ENCODE results near the gene EPHA1.

EPHA1 gene

DNA sequence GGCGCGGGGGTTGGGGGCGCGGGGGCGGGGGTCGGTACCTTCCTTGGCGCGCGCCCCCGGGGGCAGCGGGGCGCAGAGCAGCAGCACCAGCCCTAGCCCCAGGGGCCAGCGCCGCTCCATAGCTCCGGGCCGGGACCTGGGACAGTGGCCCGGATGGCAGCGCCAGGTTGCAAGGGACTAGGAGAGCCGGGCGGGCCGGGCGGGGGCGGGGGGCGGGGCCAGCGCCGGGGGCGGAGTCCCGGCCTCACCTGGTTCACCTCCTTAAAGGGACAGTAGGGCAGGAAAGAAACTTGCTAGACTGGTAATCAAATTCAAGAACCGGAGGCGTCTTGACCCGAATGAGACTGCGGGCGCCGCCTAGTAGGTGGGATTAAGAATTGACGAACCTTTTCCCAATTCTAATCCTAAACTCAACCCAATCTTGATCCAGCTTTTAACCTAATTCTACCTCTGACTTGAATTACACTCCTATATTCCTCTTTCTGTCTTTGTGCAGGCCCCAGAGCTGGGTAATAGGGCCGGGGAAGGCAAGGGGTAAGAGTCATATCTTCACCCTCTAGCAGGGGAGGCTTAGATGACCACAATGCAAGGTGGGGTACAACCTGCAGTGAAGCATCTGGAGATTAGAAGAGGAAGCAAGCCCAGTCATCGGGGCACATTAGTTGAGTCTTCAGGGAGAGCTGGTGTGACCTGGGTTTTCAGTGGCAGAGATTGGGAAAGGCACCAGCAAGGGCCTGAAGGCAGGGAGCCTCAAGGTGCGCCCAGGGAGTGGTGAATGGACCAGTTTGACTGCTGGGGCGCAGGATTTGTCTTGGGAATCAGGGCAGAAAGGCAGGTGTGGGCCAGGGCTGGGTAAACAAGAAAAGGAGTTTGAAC lies at the start of gene EPHA1:
TSS of gene EPHA1 (minus strand) at position 171 of the 876 bp plus-strand sequence. CDS start at position 120, 51 bp downstream.
- H3K4me3 ChIP-seq (ENCODE audit: low read depth, low read length) = no peak within 1 kb of the TSS
- no peaks in the 10 kb centered on the region for H3K9me3 ChIP-seq (ENCODE audit: severe bottlenecking)
- H3K27ac ChIP-seq = no peak within 1 kb of the TSS
- TF ChIP-seq, protein P1, sequence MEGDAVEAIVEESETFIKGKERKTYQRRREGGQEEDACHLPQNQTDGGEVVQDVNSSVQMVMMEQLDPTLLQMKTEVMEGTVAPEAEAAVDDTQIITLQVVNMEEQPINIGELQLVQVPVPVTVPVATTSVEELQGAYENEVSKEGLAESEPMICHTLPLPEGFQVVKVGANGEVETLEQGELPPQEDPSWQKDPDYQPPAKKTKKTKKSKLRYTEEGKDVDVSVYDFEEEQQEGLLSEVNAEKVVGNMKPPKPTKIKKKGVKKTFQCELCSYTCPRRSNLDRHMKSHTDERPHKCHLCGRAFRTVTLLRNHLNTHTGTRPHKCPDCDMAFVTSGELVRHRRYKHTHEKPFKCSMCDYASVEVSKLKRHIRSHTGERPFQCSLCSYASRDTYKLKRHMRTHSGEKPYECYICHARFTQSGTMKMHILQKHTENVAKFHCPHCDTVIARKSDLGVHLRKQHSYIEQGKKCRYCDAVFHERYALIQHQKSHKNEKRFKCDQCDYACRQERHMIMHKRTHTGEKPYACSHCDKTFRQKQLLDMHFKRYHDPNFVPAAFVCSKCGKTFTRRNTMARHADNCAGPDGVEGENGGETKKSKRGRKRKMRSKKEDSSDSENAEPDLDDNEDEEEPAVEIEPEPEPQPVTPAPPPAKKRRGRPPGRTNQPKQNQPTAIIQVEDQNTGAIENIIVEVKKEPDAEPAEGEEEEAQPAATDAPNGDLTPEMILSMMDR (IDR thresholded peaks at IDR 0.05; ENCODE audit: low read depth, low read length) = no peak
- DNase-seq = no peak
- H3K36me3 ChIP-seq = no peaks in the 10 kb centered on the region
- H3K27me3 ChIP-seq (ENCODE audit: insufficient read depth, low read depth, severe bottlenecking) = no peaks in the 10 kb centered on the region

DNA sequence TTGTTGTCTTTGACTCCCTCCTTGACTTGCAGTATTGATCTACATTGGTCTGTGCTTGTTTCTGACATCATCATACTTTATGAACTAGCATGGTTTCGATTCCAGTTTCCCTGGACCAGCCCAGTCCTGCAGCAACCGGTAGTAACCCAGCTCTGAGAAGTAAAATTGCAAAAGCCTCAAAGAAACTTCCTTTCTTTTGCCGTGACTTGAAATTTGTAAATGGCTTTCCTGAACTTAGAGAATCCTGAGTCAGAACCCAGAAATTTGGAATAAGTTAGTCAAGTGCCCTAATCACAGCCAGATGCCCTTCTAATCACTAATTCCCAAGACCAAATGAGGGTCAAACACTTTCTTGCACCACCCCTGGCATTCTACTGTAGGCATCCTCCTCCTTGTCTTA lies 49.6 kb upstream of the EPHA1 start:
- no peaks in the 10 kb centered on the region for H3K27me3 ChIP-seq (ENCODE audit: insufficient read depth, low read depth, severe bottlenecking)
- TF ChIP-seq, protein P1 (IDR thresholded peaks at IDR 0.05; ENCODE audit: low read depth, low read length) = no peak
- no peaks in the 10 kb centered on the region for H3K9me3 ChIP-seq (ENCODE audit: severe bottlenecking)
- no peak for DNase-seq
- no peaks in the 10 kb centered on the region for H3K36me3 ChIP-seq
- no peak overlapping the region for H3K4me3 ChIP-seq (ENCODE audit: low read depth, low read length)
- H3K27ac ChIP-seq = no peak overlapping the region

DNA sequence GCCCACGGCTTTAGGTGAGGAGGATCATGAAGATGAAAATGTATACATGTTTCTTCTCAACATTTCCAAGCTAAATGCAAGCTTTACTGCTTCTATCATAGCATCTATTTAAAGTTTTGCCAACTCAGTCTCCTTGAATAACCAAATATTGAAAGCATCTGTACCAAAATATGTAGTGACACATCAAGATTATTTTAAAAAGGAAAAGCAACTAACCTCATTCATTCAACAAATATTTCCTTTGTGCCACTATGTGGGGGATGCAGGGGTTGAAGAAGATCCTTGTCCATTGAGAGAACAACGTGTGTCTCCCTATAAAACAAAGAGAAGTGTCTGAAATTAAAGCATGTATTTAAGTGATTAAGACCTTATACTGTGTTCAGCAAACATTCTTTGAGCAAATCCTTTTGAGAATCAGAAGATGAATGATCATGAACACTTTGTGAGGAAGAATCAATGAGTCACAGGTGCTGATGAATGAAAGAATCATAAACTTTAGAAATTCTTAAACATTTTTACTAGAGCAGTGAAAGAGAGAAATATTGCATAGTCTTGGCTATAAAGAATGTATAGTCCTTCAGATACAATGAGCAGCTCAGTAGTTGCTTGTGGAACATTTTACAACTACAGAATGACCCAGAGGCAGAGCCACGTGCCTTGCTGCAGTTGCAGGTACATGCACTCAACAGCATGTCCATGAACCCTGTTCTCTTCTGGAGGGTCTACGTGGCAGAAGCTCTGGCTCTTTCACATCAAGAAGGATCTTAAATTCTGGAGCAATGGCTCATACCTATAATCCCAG lies 48.5 kb upstream of the EPHA1 start:
- H3K27ac ChIP-seq = no peak overlapping the region
- TF ChIP-seq, protein P1 (IDR thresholded peaks at IDR 0.05; ENCODE audit: low read depth, low read length) = no peak
- no peaks in the 10 kb centered on the region for H3K27me3 ChIP-seq (ENCODE audit: insufficient read depth, low read depth, severe bottlenecking)
- no peaks in the 10 kb centered on the region for H3K9me3 ChIP-seq (ENCODE audit: severe bottlenecking)
- H3K4me3 ChIP-seq (ENCODE audit: low read depth, low read length) = no peak overlapping the region
- no peaks in the 10 kb centered on the region for H3K36me3 ChIP-seq
- DNase-seq = no peak

DNA sequence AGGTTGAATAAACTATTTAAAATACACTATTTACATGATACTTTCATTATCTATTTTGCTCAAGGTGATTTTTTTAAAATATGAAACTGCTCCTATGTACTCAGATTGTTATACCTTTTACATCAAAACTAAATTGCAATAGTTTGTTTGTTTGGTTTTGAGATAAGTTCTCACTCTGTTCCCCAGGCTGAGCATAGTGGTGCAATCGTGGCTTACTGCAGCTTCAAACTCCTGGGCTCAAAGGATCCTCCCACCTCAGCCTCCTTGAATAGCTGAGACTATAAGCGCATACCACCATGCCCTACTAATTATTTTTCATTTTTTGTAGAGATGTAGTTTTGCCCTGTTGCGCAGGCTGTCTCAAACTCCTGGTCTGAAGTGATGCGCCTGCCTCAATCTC lies 47.3 kb upstream of the EPHA1 start:
- Histone ChIP-seq H3K9me3 (ENCODE audit: severe bottlenecking) (no peaks in the 10 kb centered on the region), H3K36me3 (no peaks in the 10 kb centered on the region), H3K4me3 (ENCODE audit: low read depth, low read length) (no peak overlapping the region), H3K27ac (no peak overlapping the region), H3K27me3 (ENCODE audit: insufficient read depth, low read depth, severe bottlenecking) (no peaks in the 10 kb centered on the region)
- no peak for DNase-seq
- TF ChIP-seq, protein P1 (IDR thresholded peaks at IDR 0.05; ENCODE audit: low read depth, low read length) = no peak

DNA sequence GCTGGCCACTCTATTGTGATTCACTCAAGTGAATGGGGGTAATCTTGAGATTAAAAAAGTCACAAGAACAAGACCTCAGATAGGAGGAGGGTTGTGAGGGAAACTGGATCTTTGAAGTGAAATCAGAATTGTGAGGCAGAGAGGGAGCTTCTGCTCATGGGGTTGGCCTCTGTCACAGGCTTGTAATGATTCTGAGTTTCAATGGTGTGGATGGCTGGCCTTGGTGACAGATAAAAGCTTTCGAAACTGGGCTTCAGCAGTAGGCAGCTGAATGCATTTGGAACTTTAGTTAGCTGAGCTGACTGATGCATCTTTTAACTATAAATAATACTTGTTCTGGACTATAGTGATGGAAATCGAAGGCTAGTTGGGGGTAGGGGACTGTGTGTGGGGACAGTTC lies 46.8 kb upstream of the EPHA1 start:
- no peak overlapping the region for H3K4me3 ChIP-seq (ENCODE audit: low read depth, low read length)
- DNase-seq = no peak
- TF ChIP-seq, protein P1 (IDR thresholded peaks at IDR 0.05; ENCODE audit: low read depth, low read length) = no peak
- H3K36me3 ChIP-seq = no peaks in the 10 kb centered on the region
- no peaks in the 10 kb centered on the region for H3K9me3 ChIP-seq (ENCODE audit: severe bottlenecking)
- H3K27me3 ChIP-seq (ENCODE audit: insufficient read depth, low read depth, severe bottlenecking) = no peaks in the 10 kb centered on the region
- no peak overlapping the region for H3K27ac ChIP-seq
